GM12878 (cell line): ENCODE measurements around the gene MYL3.

Experiments
- EZH2 ChIP-seq: IDR thresholded peaks from 2 replicates; pipeline ENCODE4 v1.6.1; 2012; ENCODE audit warnings: low read depth, mild to moderate bottlenecking, control low read depth, inconsistent platforms, low read length, borderline replicate concordance; ENCODE audit not compliant: control insufficient read depth
- PBX3 ChIP-seq: IDR thresholded peaks from 2 replicates; pipeline ENCODE4 v1.6.1; 2011; ENCODE audit warnings: mild to moderate bottlenecking, low read depth, low read length, moderate library complexity; ENCODE audit not compliant: insufficient replicate concordance
- POLR2A ChIP-seq: IDR thresholded peaks from 2 replicates; pipeline ENCODE4 v1.6.1; 2011; ENCODE audit warnings: low read depth, mild to moderate bottlenecking, low read length
- SKIL ChIP-seq: fragments of 450-650 bp; IDR thresholded peaks from 2 replicates; pipeline ENCODE4 v1.6.1; 2017; ENCODE audit warnings: mild to moderate bottlenecking, low read depth, inconsistent platforms; ENCODE audit not compliant: poor library complexity, severe bottlenecking
- TF ChIP-seq, protein P1 (sequence below): fragments of 450-650 bp; IDR thresholded peaks from 2 replicates; pipeline ENCODE4 v1.6.1; 2016; ENCODE audit warnings: mild to moderate bottlenecking

DNA sequence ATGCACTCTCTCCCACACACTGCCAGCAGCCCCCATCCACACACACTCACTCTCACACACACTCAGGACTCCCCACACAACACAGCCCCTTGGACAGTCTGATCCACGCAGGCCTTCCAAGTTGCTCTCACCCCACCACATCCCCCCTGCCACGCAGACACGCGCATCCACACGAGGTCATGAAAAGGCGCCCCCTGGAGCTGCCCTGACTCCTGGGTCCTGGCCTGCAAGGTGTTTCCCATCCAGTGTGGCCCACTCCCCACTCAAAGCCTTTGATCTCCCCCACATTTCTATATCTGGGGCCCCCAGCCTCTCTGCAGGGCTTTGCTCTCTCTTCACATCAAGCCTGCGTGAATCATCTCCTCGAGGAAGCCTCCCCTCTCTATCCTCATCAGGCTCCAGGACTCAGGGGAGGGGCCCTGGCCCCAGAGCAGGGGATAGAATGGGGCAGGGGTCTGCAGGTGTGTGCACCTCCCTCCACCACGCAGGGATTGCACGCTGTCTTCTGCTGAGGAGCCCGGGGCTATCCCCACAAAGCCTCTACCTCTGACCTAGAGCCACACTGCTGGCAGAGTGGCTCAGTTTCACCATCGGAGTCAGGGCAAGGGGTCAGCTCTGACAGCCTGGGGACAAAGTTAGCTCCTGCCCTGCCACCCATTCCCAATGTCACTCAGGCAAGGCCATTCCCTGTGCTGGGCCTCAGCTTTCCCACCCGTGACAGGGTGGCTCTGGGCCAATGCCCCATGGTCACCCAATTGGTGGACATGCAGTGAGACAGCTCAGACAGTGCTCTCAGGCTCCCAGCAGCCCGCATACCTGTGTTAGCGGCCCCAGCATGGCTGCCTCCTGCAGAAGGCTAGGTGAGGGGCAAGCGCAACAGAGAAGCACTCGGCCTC lies 6.4 kb downstream of the MYL3 start:
- TF ChIP-seq, protein P1, sequence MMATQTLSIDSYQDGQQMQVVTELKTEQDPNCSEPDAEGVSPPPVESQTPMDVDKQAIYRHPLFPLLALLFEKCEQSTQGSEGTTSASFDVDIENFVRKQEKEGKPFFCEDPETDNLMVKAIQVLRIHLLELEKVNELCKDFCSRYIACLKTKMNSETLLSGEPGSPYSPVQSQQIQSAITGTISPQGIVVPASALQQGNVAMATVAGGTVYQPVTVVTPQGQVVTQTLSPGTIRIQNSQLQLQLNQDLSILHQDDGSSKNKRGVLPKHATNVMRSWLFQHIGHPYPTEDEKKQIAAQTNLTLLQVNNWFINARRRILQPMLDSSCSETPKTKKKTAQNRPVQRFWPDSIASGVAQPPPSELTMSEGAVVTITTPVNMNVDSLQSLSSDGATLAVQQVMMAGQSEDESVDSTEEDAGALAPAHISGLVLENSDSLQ = no peak
- TF ChIP-seq EZH2 (no peak), SKIL (no peak), PBX3 (no peak), POLR2A (no peak)
